Upper lobe of left lung (tissue), 4 donors: ENCODE data around the gene FGFRL1.

Experiments used
- CTCF ChIP-seq, 6 experiments: fragments of 450-650 bp in 4 of 6; fragments of 200-600 bp in 2 of 6; sonication (generic) in 2 of 6; IDR thresholded peaks; one replicate each; pipeline ENCODE4 v1.5.1; 2016 to 2019; ENCODE audit warnings: antibody characterized with exemption in 6 of 6
- EP300 ChIP-seq, 4 donors: sonication (generic); formaldehyde crosslinking; IDR thresholded peaks; one replicate each; pipeline ENCODE4 v1.5.1; 2017; ENCODE audit warnings: antibody characterized with exemption in 4 of 4, control low read depth in 2 of 4

- peak in 5 of 6 experiments; percentile 37 to 65 (median 55) for TF ChIP-seq CTCF (IDR thresholded peaks at IDR 0.05)
- no peak for TF ChIP-seq EP300 (IDR thresholded peaks at IDR 0.05)
Observed at GRCh38 chr4:986879-987623, 24.4 kb upstream of the FGFRL1 start, which contains the start of gene IDUA.
